CD4-positive, alpha-beta T cell treated with Interleukin-1 beta for 1 hour (primary cell): ENCODE measurements around the gene ATP10A.

Experiments used
- DNase-seq, 2 donors: peaks; one replicate each; pipeline ENCODE4 v3.0.0-alpha.2; 2020 to 2022

ATP10A gene

GRCh38 chr15:25717457-25718168 lies 145.5 kb downstream of the ATP10A start:
- DNase-seq, result no peak

GRCh38 chr15:25717127-25717456 lies 146.0 kb downstream of the ATP10A start:
- DNase-seq, result no peak

- no peak for DNase-seq
Observed at GRCh38 chr15:25716414-25717126, 146.6 kb downstream of the ATP10A start.

GRCh38 chr15:25715536-25716413 lies 147.4 kb downstream of the ATP10A start:
- no peak for DNase-seq

- DNase-seq, result no peak
Observed at GRCh38 chr15:25714538-25714840, 148.6 kb downstream of the ATP10A start.

- DNase-seq, result no peak
Observed at GRCh38 chr15:25713736-25714537, 149.2 kb downstream of the ATP10A start.

GRCh38 chr15:25712961-25713355 lies 150.2 kb downstream of the ATP10A start:
- no peak for DNase-seq

- no peak for DNase-seq
Observed at GRCh38 chr15:25712192-25712960, 150.8 kb downstream of the ATP10A start.

GRCh38 chr15:25711691-25712090 lies 151.4 kb downstream of the ATP10A start:
- no peak for DNase-seq

GRCh38 chr15:25711164-25711563 lies 152.0 kb downstream of the ATP10A start:
- DNase-seq, result no peak

GRCh38 chr15:25710184-25710583 lies 152.9 kb downstream of the ATP10A start:
- peak; percentile 17 to 29 for DNase-seq

- DNase-seq, result no peak
Observed at GRCh38 chr15:25709437-25710159, 153.5 kb downstream of the ATP10A start.

- no peak for DNase-seq
Observed at GRCh38 chr15:25708391-25708790, 154.7 kb downstream of the ATP10A start.

- no peak for DNase-seq
Observed at GRCh38 chr15:25707656-25708365, 155.3 kb downstream of the ATP10A start.

- no peak for DNase-seq
Observed at GRCh38 chr15:25706176-25706955, 156.8 kb downstream of the ATP10A start.

GRCh38 chr15:25705433-25706115 lies 157.6 kb downstream of the ATP10A start:
- DNase-seq, result no peak

GRCh38 chr15:25703726-25704125 lies 159.4 kb downstream of the ATP10A start:
- no peak for DNase-seq

GRCh38 chr15:25701721-25702465 lies 161.2 kb downstream of the ATP10A start:
- no peak for DNase-seq

GRCh38 chr15:25700916-25701315 lies 162.2 kb downstream of the ATP10A start:
- no peak for DNase-seq
